ENCODE results near the gene TPM1. TPM values are rescaled to one million over a fixed set of nuclear protein-coding genes. Genes with fewer than 3 reads are reported as not detected.

TPM1 gene
- 337 and 394 TPM in 2 replicates for total RNA-seq

DNA sequence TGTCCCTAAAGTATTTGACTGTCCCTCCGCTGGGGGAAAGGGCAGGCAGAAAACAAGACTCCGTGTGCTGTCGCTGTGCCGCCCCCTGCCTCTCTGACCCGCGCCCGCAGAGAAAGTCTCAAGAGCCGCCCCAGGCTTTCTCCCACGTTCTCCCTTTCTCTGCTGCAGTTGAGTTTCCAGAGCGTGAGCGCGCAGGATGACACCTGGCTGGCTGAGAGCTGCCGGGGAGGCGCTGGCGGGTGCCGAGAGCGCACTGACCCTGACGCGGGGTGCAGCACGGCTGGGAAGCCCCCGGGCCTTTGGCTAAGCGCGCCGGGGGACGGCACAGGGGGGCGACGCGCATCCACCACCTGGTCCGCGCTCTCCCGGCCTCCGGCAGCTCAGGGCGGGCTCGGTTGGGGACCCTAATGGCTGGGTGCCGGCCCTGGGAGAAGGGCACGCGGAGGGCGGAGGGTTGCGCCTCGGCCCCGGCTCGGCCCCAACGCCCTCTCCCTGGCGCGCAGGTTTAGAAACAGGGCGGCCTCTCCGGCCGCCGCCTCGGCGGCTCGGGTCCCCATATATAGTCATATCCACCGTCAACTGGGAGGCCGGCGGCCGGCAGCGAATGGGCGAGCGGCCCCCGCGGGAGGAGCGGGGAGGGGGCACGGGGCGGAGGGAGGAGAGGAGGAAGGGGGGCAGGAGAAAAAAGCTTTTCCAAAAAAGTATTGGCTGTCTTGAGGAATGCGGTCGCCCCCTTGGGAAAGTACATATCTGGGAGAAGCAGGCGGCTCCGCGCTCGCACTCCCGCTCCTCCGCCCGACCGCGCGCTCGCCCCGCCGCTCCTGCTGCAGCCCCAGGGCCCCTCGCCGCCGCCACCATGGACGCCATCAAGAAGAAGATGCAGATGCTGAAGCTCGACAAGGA is at the start of gene TPM1:
TSS of gene TPM1 (plus strand) at position 774 of the 903 bp plus-strand sequence. CDS start at position 857, 83 bp downstream.

Other genes with a start within 250 kb of the TPM1 start
- 14.9 and 25.1 TPM in 2 replicates for gene LACTB, start 79.1 kb downstream of the TPM1 start, total RNA-seq
- gene RPS27L, start 114.7 kb downstream of the TPM1 start, total RNA-seq, result 442 and 656 TPM in 2 replicates
- 71.6 and 124 TPM in 2 replicates for gene RAB8B, start 146.9 kb downstream of the TPM1 start, total RNA-seq
- 12.1 and 19.4 TPM in 2 replicates for gene APH1B, start 234.9 kb downstream of the TPM1 start, total RNA-seq

All from bronchial smooth muscle cell (primary cell).